Mesodermal cell (in vitro differentiated cells): ENCODE results near the gene ANKRD1.
A peak's percentile ranks its signal among the peaks of the same experiment; 100 is the strongest.
"Not testable (repeated sequence)": the region's sequence is repeated elsewhere in the genome, so short reads cannot be mapped to it uniquely, and the experiment has no call there.

Experiments used
- H3K27ac ChIP-seq: 2 replicates; pipeline ENCODE4 v1.7.0; 2013; ENCODE audit warnings: mild to moderate bottlenecking, low read depth, low read length, moderate library complexity; ENCODE audit not compliant: severe bottlenecking
- H3K36me3 ChIP-seq: 2 replicates; pipeline ENCODE4 v1.7.1; 2013; ENCODE audit warnings: mild to moderate bottlenecking, low read length, moderate library complexity; ENCODE audit not compliant: control insufficient read depth, insufficient read depth
- H3K4me1 ChIP-seq: one replicate; pipeline ENCODE4 v1.7.1; 2013; ENCODE audit warnings: mild to moderate bottlenecking, low read length; ENCODE audit not compliant: insufficient read depth, control insufficient read depth, poor library complexity, severe bottlenecking
- H3K4me3 ChIP-seq: 2 replicates; pipeline ENCODE4 v1.7.0; 2013; ENCODE audit warnings: low read length, control low read depth, mild to moderate bottlenecking; ENCODE audit not compliant: insufficient read depth, poor library complexity, severe bottlenecking; ENCODE audit errors: extremely low read depth
- H3K9me3 ChIP-seq: 2 replicates; pipeline ENCODE4 v1.7.1; 2013; ENCODE audit warnings: mild to moderate bottlenecking, low read length, moderate library complexity; ENCODE audit not compliant: control insufficient read depth
- whole genome bisulfite sequencing, 2 experiments: methylation state at CpG; one replicate each; pipeline ENCODE4 v1.1.5; 2013; ENCODE audit warnings: missing lambda C conversion rate in 2 of 2; ENCODE audit not compliant: insufficient coverage in 2 of 2; 5-methylcytosine and 5-hydroxymethylcytosine counted together

Gene ANKRD1

GRCh38 chr10:90880059-90880719 is 40.7 kb downstream of the ANKRD1 start:
- H3K9me3 ChIP-seq, H3K27ac ChIP-seq, H3K4me3 ChIP-seq, H3K4me1 ChIP-seq: not testable (repeated sequence)
- WGBS, 2 experiments: 88 to 90% methylated on average over 5 to 6 of the region's 8 CpGs
- peaks cover 82% of the 10 kb centered on the region for H3K36me3 ChIP-seq

- 100% methylated on average over 1 of the region's 2 CpGs for whole genome bisulfite sequencing, 2 experiments
- Histone ChIP-seq H3K9me3 (no peaks in the 10 kb centered on the region), H3K4me3 (no peak overlapping the region), H3K27ac (no peak overlapping the region), H3K36me3 (peaks cover 74% of the 10 kb centered on the region), H3K4me1 (no peaks in the 10 kb centered on the region)
These were observed 41.8 kb downstream of the ANKRD1 start for GRCh38 chr10:90879062-90879461.

GRCh38 chr10:90872648-90873020 is 48.3 kb downstream of the ANKRD1 start:
- peaks cover 30% of the 10 kb centered on the region for H3K36me3 ChIP-seq
- peak overlapping the region; percentile 94 for H3K4me3 ChIP-seq
- 46 to 64% methylated on average over 4 to 8 of the region's 8 CpGs for WGBS, 2 experiments
- peaks cover 13% of the 10 kb centered on the region for H3K4me1 ChIP-seq
- peak overlapping the region; percentile 52 for H3K27ac ChIP-seq
- peaks cover 4% of the 10 kb centered on the region for H3K9me3 ChIP-seq

GRCh38 chr10:90871766-90872647 is 48.9 kb downstream of the ANKRD1 start, which contains the start of gene RPP30:
RPP30 (plus strand) TSS chr10:90871974; CDS start chr10:90871987, 13 bp downstream.
- WGBS, 2 experiments: 1 to 2% methylated on average over 34 to 41 of the region's 43 CpGs
- peak within 1 kb of the TSS; percentile 63 for H3K27ac ChIP-seq

GRCh38 chr10:90871279-90871765 is 49.6 kb downstream of the ANKRD1 start:
- 0 to 4% methylated on average over 4 to 7 of the region's 14 CpGs for WGBS, 2 experiments
- peak overlapping the region; percentile 63 for H3K27ac ChIP-seq

More at GRCh38 chr10:90871766-90872647, 48.9 kb downstream of the ANKRD1 start, which contains the start of gene RPP30:
- peaks cover 13% of the 10 kb centered on the region for H3K4me1 ChIP-seq
- H3K9me3 ChIP-seq: peaks cover 4% of the 10 kb centered on the region
- H3K36me3 ChIP-seq: peaks cover 24% of the 10 kb centered on the region
- peak within 1 kb of the TSS; percentile 94 for H3K4me3 ChIP-seq

GRCh38 chr10:90866050-90866598 is 54.8 kb downstream of the ANKRD1 start:
- no peak overlapping the region for H3K27ac ChIP-seq
- no peaks in the 10 kb centered on the region for H3K36me3 ChIP-seq
- no peaks in the 10 kb centered on the region for H3K4me1 ChIP-seq
- no peak overlapping the region for H3K4me3 ChIP-seq
- WGBS, 2 experiments: 95 to 97% methylated on average over 4 of the region's 4 CpGs
- H3K9me3 ChIP-seq: peaks cover 4% of the 10 kb centered on the region

More at GRCh38 chr10:90871279-90871765, 49.6 kb downstream of the ANKRD1 start:
- Histone ChIP-seq H3K36me3 (peaks cover 18% of the 10 kb centered on the region), H3K4me1 (peaks cover 13% of the 10 kb centered on the region), H3K4me3 (peak overlapping the region; percentile 94), H3K9me3 (peaks cover 4% of the 10 kb centered on the region)

GRCh38 chr10:90865401-90865800 is 55.5 kb downstream of the ANKRD1 start:
- Histone ChIP-seq H3K4me1 (no peaks in the 10 kb centered on the region), H3K27ac (no peak overlapping the region), H3K4me3 (no peak overlapping the region), H3K36me3 (no peaks in the 10 kb centered on the region), H3K9me3 (peaks cover 4% of the 10 kb centered on the region)
- 78 to 100% methylated on average over 1 to 3 of the region's 3 CpGs for WGBS, 2 experiments

DNA sequence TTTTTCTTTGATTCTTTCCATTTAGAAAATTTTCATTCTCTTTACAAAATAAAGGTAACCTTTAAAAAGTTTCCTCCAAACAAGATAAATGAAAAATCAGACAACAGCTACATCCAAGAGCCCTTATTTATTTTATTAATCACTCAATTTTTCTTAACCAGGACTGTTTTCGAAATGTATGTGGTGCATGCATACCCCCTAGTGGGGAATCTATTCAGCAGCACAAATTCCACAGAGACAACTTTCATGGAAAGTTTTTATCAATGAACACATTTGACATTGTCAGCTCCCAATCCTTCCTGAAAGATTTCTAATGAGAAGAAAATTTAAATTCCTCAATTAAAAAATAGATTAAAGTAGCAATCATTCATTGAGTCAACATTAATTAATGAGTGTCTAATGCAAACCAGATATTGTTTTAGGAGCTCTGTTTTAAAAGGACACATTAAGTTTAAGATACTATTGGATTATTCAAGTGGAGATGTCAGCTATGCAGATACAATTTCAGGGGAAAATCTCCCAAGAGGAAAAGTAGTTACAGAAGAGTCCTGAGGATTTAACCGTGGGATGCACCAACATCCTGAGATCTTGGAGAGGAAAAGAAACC is 57.9 kb downstream of the ANKRD1 start:
- Histone ChIP-seq H3K36me3 (no peaks in the 10 kb centered on the region), H3K4me1 (peaks cover 9% of the 10 kb centered on the region), H3K4me3 (no peak overlapping the region), H3K9me3 (no peaks in the 10 kb centered on the region), H3K27ac (no peak overlapping the region)
- WGBS, 2 experiments: 58 to 75% methylated on average over 1 of the region's 2 CpGs
